ENCODE results near the gene MEF2B. TPM values are rescaled to one million over a fixed set of nuclear protein-coding genes. Genes with fewer than 3 reads are reported as not detected.

Gene MEF2B
- total RNA-seq, 4 donors from 2014 or later: not detected

GRCh38 chr19:19201697-19202630, 31.9 kb upstream of the MEF2B start:
- peaks cover 17 to 48% (median 39%) of the 10 kb centered on the region in 4 donors for H3K36me3 ChIP-seq
- H3K27me3 ChIP-seq: peaks cover 0 to 11% (median 0%) of the 10 kb centered on the region in 4 donors
- TF ChIP-seq EP300 (IDR thresholded peaks at IDR 0.05) (no peak), CTCF (IDR thresholded peaks at IDR 0.05) (no peak), POLR2AphosphoS5 (IDR thresholded peaks at IDR 0.05) (no peak), POLR2A (IDR thresholded peaks at IDR 0.05; ENCODE audit: low read depth) (no peak)
- no peaks in the 10 kb centered on the region for H3K9me3 ChIP-seq
- WGBS: 76% methylated on average over 17 of the region's 19 CpGs
- peaks cover 8 to 21% (median 16%) of the 10 kb centered on the region in 4 donors for H3K4me1 ChIP-seq
- no peak for DNase-seq (ENCODE audit: extremely low spot score)
- peak overlapping the region; percentile 74 to 86 (median 78) for H3K27ac ChIP-seq (replicated peaks in 1 of 4)
- peak overlapping the region; percentile 61 to 79 (median 70) for H3K4me3 ChIP-seq
- intact Hi-C loops (cut with DNase I): no loop called here

GRCh38 chr19:19193926-19194325, 23.9 kb upstream of the MEF2B start:
- no peaks in the 10 kb centered on the region for H3K27me3 ChIP-seq
- peak overlapping the region in 3 of 4 donors; percentile 10 to 95 (median 80) for H3K4me3 ChIP-seq
- DNase-seq (ENCODE audit: extremely low spot score): no peak
- H3K4me1 ChIP-seq: peaks cover 45 to 53% (median 47%) of the 10 kb centered on the region in 4 donors
- H3K27ac ChIP-seq (replicated peaks in 1 of 4): no peak overlapping the region
- H3K36me3 ChIP-seq: peaks cover 21 to 36% (median 35%) of the 10 kb centered on the region in 4 donors
- intact Hi-C loops (cut with DNase I): loop anchor here (10.0 kb wide), 1 partner anchor 121 kb away; no protein-coding TSS in a partner anchor
- TF ChIP-seq POLR2A (IDR thresholded peaks at IDR 0.05; ENCODE audit: low read depth): no peak
- WGBS: 80% methylated on average over 5 of the region's 5 CpGs
- H3K9me3 ChIP-seq: no peaks in the 10 kb centered on the region

GRCh38 chr19:19192910-19193423, 22.9 kb upstream of the MEF2B start:
- Histone ChIP-seq H3K4me3 (peak overlapping the region; percentile 75 to 95 (median 82)), H3K4me1 (peaks cover 45 to 62% (median 53%) of the 10 kb centered on the region in 4 donors), H3K36me3 (peaks cover 13 to 31% (median 26%) of the 10 kb centered on the region in 4 donors), H3K27ac (replicated peaks in 1 of 4) (peak overlapping the region; percentile 98 to 100 (median 98)), H3K27me3 (no peaks in the 10 kb centered on the region), H3K9me3 (no peaks in the 10 kb centered on the region)
- WGBS: under 1% methylated on average over 16 of the region's 22 CpGs
- no peak for DNase-seq (ENCODE audit: extremely low spot score)
- no peak for TF ChIP-seq CTCF (IDR thresholded peaks at IDR 0.05)
- TF ChIP-seq POLR2A (IDR thresholded peaks at IDR 0.05; ENCODE audit: low read depth): no peak
- TF ChIP-seq POLR2AphosphoS5 (IDR thresholded peaks at IDR 0.05): no peak
- no peak for TF ChIP-seq EP300 (IDR thresholded peaks at IDR 0.05)
- intact Hi-C loops (cut with DNase I): loop anchor here (10.0 kb wide), 1 partner anchor 122 kb away; no protein-coding TSS in a partner anchor

GRCh38 chr19:19192078-19192882, 22.2 kb upstream of the MEF2B start, which contains the start of the genes BORCS8 and RFXANK:
BORCS8 (minus strand) TSS chr19:19192152; CDS start chr19:19192117, 35 bp downstream.
RFXANK (plus strand) TSS chr19:19192258; CDS start chr19:19193947, 1,689 bp downstream.
- intact Hi-C loops (cut with DNase I): loop anchor here (10.0 kb wide), 1 partner anchor 123 kb away; no protein-coding TSS in a partner anchor
- Histone ChIP-seq H3K9me3 (no peaks in the 10 kb centered on the region), H3K27me3 (no peaks in the 10 kb centered on the region), H3K36me3 (peaks cover 8 to 24% (median 20%) of the 10 kb centered on the region in 4 donors), H3K27ac (replicated peaks in 1 of 4) (peak within 1 kb of the TSS; percentile 98 to 100 (median 98)), H3K4me3 (peak within 1 kb of the TSS; percentile 75 to 95 (median 82)), H3K4me1 (peaks cover 45 to 62% (median 53%) of the 10 kb centered on the region in 4 donors)
- TF ChIP-seq POLR2A (IDR thresholded peaks at IDR 0.05; ENCODE audit: low read depth) (no peak), EP300 (IDR thresholded peaks at IDR 0.05) (no peak), CTCF (IDR thresholded peaks at IDR 0.05) (peak in 1 of 3 experiments; percentile 22), POLR2AphosphoS5 (IDR thresholded peaks at IDR 0.05) (peak; percentile 81 to 86)
- DNase-seq (ENCODE audit: extremely low spot score): peak; percentile 99
- 0% methylated on average over 26 of the region's 53 CpGs for WGBS
